GM21528 (cell line): ENCODE results near the gene ACTA1.
A peak's percentile ranks its signal among the peaks of the same experiment; 100 is the strongest.
"Not testable (repeated sequence)": the region's sequence is repeated elsewhere in the genome, so short reads cannot be mapped to it uniquely, and the experiment has no call there.

Experiments used
- ATAC-seq: cut with Tn5 transposase; IDR thresholded peaks from one replicate; pipeline ENCODE4 v1.9.1; 2021; ENCODE audit warnings: mild to moderate bottlenecking, moderate library complexity; ENCODE audit not compliant: unreplicated experiment, low FRiP score

Gene ACTA1

DNA sequence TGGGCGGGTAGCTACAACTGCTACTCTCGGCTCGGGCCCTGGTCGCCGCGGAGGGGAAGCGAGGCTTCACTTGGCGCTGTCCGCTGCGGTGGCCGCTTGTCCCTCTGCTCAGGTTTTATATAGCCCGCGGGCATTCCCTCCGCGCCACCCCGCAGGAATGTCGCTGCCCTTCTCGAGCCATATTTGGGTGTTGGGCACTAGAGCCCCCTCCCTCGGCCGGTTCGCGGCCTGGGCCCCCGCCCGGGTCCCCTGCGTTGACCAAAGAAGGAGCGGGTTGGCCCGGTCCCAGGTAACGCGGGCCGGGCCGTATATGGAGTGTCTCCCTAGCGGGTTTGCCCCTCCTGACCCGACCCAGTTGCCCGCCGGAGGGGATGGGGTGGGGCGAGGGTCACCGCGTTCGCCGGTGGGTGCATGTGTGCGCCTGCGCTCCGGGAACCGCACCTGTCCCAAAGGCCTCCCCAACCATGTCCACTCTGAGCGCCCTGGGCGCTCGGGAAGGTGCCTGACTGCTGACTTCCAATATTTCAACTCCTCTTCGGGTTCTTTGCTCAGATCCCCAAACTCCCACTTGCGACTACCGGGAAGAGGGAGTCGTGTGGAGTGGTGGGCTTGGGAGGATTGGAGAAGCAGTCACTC, at the start of gene ACTA1:
TSS of gene ACTA1 (minus strand) at position 90 of the 636 bp plus-strand sequence. CDS start 979 bp downstream, outside the sequence.
- ATAC-seq = no peak

DNA sequence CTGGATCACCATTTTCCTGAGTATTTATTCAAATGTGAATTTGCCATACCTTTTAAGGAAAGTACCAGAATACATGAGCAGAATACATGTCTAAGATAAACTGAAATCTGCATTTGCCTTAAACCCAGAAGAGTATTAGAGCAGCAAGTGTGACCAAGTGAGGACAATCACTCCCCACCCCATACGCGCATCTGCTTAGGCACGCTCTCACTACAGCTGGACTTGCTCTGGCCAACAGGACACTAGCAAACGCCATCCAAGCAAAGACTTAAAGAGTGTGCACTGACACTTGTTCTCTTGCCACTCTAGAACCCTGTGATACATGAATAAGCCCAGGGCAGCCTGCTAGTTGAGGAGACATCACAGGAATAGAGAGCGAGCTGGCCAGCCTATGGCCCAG, 48.6 kb upstream of the ACTA1 start:
- no peak for ATAC-seq

DNA sequence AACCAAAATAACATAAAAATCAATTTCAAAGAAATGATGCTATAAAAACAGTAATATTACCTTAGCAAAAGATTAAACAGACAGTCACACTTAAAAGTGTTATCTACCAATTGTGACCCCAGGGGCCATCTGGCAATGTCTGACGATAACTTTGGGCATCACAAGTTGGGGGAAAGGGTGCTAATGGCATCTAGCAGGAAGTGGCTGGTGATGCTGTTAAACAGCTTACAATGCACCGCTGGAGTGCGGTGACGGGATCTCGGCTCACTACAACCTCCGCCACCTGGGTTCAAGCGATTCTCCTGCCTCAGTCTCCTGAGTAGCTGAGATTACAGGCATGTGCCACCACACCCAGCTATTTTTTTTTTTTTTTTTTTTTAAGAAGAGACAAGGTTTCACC, 46.6 kb upstream of the ACTA1 start:
- no peak for ATAC-seq

DNA sequence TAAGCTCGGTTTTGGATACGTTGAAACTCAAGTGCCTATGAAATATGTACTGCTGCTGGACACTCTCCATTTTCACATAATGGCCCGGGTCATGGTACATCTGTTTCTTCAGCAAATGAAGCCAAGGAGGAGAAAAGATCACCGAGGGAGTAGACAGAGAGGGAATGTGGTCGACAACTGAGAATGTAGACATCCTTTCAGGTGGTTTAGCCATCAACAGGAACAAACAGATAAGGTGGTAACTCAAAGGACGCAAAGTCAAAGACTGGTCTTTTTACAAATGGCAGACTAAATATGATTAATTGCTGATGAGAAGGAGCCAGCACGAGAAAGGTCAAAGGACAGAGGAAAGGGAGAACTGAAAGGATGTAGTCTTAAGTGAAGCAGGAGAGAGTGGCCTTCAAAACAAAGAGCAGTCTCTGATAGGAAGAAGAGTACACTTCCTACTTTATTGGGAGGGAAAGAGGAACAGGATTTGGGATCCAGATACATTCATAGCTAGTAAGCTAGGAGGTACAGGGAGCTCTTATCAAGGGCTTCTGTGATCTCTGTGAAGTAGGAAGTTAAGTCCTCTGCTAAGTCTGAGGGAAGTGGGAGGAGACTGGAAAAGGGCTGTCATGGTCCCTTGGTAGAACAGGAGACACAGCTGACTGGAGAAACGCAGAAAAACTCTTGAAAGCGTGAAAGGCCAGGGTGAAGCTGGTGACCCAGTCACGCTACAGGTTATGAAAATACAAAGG, 45.9 kb upstream of the ACTA1 start:
- peak; percentile 74 for ATAC-seq

DNA sequence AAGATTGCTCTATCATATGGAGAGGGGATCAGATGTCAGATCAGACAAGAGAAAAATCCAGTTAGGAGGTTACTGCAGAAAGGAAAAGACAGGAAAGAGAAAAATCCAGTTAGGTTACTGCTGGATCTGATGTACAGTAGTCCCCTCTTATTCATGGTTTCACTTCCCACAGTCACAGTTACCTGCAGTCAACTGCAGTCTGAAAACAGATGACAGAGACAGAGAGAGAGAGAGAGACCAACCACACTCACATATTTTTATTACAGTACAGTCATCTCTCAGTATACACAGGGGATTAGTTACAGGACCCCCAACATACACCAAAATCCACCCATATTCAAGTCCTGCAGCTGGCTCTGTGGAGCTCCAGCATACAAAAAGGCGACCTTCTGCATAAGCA, 45.0 kb upstream of the ACTA1 start:
- peak; percentile 66 for ATAC-seq

DNA sequence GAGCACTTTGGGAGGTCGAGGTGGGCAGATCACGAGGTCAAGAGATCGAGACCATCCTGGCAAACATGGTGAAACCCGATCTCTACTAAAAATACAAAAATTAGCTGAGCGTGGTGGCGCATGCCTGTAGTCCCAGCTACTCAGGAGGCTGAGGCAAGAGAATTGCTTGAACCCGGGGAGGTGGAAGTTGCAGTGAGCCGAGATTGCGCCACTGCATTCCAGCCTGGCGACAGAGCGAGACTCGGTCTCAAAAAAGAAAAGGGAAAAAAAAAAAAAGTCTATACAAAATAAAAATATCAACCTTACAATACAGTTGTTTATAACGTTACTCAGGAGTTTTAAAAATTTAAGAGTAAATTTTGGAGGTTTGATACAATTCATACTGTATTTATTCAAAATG, 42.0 kb upstream of the ACTA1 start:
- not testable (repeated sequence) for ATAC-seq

DNA sequence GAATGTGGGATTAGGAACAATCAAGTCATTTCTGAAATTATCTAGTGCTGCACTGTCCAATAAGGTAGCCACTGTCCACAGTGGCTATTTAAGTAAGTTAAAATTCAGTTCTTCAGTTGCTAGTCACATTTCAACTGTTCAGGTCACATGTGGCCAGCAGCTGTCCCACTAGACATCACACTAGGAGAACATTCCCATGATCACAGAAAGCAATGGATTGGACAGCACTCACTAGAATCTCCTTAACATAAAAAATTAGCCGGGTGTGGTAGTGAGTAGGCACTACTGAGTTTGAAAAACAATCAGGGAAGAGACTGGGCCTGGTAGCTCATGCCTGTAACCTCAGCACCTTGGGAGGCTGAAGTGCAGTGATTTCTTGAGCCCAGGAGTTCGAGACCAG, 40.6 kb upstream of the ACTA1 start:
- ATAC-seq = no peak

DNA sequence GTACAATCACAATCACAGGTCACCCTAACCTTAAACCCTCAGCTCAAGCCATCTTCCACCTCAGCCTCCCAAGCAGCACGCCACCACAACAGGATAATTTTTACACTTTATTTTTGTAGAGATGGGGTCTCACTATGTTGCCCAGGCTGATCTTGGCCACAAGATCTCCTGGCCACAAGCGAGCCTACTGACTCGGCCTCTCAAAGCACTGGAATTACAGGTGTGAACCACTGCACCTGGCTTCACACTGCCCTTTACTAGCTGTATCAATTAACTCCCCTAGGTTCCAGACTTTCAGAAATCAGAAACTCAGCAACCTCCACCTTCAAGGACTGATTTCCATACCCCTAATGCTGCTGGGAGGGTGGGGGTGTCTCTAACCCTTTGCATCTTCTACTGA, 37.3 kb upstream of the ACTA1 start:
- no peak for ATAC-seq

DNA sequence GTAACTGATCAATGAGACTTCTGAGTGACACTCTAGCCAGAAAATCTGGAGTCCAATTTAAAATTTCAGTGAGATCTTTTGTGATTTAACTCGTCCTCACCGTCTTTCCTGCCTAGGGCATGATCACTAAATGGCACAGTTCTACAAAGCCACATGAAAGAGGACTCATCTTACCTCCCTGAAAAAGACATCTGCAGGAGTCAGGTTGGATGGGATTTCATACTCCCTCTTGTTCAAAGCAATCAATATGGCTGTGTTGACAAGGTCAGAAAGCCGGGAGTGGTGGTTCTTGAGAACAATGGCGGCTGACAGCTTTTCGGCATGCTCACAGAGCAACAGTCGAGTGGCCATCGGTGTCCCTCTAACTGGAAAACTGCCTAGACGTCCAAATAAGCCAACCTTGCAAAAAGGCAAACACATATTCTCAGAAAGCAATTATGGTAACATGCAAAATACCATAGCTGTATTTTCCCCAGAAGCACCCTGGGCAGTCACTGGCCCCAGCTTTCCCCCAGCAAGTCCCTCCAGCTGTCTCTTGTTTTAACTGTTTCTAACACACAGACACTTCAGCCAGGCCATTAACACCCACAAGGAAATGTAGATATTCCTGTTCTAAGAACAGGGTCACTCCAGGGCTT, 36.6 kb upstream of the ACTA1 start:
- ATAC-seq = no peak

DNA sequence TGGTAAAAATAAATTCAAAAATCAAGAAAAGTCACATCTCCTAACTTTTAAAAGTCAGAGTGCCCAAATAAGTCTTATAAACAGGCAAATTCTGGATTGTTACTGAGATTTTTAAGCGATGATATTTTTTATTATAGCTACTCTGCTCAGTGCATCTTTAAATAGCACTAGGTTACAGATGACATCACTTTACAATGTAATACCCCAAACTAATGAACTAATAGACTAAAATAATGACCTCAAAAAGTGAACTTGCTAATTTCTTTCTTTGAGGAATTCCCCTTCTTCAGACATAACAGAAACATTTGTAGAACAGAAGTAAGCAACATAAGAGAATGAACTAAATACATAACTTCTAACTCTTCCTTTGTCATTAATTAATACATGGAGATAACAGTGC, 33.0 kb upstream of the ACTA1 start:
- ATAC-seq = no peak

DNA sequence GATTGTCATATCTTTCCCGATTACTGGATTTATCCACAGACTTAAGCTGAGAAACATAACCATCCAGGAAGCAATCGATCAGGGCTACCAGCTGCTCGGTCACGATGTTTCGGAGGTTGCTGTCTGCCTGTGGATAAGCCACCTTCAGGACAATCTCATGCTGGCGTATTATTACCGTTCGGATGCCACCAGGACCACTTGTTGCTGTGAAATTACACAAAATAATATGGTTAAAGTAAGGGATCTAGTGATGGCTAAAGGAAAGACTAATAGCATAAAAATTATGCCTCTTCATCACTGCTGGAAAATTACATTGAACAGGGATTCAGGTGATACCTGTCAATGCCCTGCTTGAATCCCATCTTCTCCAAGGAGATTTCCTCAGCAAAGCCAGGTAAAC, 30.8 kb upstream of the ACTA1 start:
- ATAC-seq = no peak

DNA sequence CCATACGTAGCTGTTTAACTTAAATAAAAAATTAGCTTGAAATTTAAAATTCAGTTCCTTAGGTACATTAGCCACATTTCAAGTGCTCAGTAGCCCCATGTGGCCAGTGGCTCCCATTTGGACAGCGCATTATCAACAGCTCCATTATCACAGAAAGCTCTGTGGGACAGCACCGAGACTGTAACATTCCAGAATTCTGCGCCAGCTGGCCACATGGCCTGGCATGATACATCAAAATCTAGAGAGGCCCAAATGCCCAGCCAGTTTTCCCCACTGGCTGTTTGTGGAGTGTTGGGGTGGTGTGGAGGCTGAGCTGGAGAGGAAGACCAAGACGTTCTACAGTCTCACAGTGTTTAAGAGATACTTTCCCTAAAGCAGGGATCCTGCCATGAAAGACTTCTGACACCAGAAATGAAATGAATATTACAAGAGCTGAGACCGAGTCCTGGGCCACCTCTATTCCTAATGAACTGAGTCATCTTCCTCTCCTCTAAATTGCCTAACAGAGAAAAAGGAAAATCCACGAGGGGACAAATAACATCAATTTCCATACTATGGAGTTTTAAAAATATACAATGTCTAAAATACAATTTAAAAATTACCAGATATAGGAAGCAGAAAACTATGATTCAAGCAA, 27.3 kb upstream of the ACTA1 start:
- no peak for ATAC-seq

DNA sequence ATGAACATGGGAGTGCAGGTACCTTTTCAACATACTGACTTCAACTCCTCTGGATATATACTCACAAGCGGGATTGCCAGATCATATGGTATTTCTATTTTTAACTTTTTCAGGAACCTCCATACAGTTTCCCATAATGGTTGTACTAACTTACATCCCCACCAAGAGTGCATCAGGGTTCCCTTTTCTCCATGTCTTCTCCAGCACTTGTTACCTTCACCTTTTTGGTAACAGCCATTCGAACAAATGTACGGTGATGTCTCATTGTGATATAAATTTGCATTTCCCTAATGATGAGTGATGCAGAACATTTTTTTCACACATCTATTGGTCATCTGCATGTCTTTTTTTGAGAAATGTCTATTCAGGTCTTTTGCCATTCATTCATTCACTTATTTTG, 25.9 kb upstream of the ACTA1 start:
- ATAC-seq = no peak

DNA sequence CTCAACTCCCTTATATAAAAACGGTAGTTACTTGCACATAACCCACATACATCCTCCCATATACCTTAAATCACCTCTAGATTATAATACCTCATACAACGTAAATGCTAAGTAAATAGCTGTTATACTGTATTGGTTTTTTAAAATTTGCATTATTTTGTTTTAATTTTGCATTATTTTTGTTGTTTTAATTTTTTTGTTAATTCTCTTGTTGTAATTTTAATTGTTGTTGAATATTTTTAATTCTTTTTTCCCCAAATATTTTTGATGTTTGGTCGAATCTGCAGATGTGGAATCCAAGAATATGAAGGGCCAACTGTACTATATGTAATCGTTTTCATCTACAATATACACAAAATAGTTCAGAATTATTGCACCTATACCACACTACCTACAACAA, 23.5 kb upstream of the ACTA1 start:
- ATAC-seq = no peak

DNA sequence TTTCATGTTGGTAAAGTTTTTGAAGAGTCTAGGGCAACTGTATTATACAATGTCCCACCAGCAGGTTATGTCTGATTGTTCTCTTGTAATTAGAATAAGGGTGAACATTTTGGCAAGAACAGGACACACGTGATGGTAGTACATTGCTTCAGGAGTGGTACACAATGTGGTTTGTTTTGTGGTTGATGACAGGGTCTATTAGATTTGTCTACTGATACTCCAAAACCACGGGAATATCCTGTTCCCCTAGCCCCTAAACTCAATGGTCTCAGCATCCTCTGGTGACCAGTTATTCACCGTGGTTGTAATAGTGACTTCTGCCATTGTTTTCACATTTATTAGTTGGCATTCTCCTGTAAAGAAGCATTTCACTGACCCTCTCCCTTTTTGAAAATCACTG, 22.1 kb upstream of the ACTA1 start:
- no peak for ATAC-seq

DNA sequence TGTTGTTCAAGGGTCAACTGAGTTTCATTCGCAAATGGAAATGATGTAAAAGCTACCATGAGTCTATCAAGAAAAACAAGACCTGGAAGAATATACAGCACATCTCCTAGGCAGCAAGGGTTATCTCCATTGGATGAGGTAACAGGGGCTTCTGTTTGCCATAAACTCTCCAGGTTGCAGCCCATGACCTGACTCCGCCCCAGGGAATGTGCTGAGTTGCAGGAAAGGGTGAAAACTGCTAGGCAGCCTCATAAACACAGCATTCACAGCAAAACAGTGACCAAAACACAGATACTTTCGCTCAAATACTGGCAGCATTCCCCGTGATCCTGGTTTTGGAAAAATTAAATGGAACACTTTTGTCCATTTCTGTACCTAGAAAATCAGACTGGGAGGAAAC, 20.2 kb upstream of the ACTA1 start:
- no peak for ATAC-seq

DNA sequence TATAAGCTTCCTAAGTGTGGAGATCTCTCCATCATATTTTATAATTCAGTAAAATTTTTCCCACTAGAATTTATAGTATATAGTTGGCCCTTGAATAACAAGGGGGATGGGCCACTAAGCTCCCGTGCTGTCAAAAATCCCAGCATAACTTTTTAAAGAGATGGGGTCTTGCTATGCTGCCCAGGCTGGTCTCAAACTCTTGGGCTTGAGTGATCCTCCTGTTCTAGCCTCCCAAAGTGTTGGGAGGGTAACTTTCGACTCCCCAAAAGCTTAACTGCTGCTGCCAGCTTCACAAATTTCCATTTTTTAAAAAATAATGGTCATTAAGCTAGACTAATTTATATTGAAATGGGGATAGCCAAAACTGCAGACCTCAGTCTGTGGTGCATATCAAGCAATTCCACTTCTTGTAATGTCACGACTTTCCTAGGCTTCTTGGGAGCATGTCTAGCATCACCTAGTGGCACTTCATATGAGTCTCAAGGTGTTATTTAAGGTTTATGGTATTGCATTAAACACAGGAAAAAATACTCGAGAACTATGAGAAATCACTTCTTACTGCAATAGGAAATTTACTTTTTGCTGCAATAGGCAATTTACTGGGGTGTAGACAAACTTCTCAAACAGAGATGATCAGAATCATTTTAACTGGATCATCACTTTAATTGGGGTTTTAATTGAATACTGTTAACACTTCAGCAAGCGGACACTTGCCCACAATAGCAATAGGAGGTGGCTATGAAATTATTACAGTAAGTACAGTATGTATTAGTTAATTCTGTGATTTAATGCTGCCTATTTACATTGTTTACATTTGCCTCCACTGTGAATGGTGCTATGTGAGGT, 19.3 kb upstream of the ACTA1 start:
- ATAC-seq = no peak

DNA sequence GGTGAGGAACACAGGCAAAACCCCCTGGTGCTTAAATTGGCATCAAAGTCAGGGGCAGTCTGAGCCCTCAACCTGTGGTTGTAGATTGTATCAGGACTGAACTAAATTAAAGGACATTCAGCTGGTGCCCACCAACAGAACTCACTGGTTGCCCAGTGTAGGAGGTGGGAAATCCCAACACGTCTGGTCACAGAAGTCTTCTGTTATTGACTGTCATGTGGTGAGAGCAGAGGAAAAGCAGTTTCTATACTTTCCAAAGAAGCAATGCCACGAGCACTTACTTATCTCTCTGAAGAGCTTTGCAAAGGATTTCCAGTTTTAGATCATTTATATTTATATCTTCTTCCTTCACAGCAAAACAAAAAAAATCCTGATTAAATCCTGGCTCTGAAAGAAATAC, 15.0 kb upstream of the ACTA1 start:
- ATAC-seq = no peak

DNA sequence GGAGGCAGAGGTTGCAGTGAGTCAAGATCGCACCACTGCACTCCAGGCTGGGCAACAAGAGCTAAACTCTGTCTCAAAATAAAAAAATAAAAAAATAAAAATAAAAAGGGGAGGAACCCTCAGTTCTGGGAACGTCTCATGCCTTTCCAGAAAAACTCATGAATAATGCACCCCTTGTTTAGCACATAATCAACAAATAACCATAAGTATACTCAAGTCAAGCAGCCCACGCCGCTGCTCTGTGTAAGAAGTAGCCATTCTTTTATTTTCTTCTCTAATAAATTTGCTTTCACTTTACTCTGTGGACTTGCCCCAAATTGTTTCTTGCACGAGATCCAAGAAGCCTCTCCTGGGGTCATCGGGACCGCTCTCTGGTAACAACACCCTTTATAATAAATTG, 14.5 kb upstream of the ACTA1 start:
- ATAC-seq = no peak

DNA sequence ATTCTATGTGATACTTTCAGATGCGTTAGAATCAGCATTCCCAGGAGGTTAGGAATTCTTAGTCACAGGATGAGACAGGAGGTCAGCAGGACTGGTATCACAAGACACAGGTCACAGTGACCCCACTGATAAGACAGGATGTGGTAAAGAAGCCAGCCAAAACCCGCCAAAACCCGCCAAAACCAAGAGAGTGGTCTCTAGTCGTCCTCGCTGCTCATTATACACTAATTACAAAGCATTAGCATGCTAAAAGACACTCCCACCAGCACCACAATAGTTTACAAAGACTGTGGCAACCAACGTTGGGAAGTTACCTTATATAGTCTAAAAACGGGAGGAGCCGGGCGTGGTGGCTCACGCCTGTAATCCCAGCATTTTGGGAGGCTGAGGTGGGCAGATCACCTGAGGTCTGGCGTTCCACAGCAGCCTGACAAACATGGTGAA, 13.9 kb upstream of the ACTA1 start:
- ATAC-seq = no peak
